GM12891 (cell line): ENCODE results near the gene AGBL3.
A peak's percentile ranks its signal among the peaks of the same experiment; 100 is the strongest.
"Not testable (repeated sequence)": the region's sequence is repeated elsewhere in the genome, so short reads cannot be mapped to it uniquely, and the experiment has no call there.

Experiments
- DNase-seq: peaks from one replicate; pipeline ENCODE4 v3.0.0; 2011; ENCODE audit warnings: low spot score; ENCODE audit not compliant: insufficient read length
- FAIRE-seq: peaks from 2 replicates; lab custom pipeline; 2011; peaks lifted over from hg19 to GRCh38; lab: Jason Lieb, UNC
- PAX5 ChIP-seq: IDR thresholded peaks from 2 replicates; pipeline ENCODE4 v1.6.1; 2011; ENCODE audit warnings: low read length, moderate library complexity, mild to moderate bottlenecking; ENCODE audit not compliant: insufficient read depth, severe bottlenecking
- POLR2A ChIP-seq: IDR thresholded peaks from 2 replicates; pipeline ENCODE4 v1.6.1; 2011; ENCODE audit warnings: low read depth, low read length, control low read depth
- POLR2AphosphoS5 ChIP-seq: IDR thresholded peaks from 2 replicates; pipeline ENCODE4 v1.6.1; 2011; ENCODE audit warnings: low read depth, low read length, control low read depth
- POU2F2 ChIP-seq: IDR thresholded peaks from 2 replicates; pipeline ENCODE4 v1.6.1; 2011; ENCODE audit warnings: low read depth, mild to moderate bottlenecking, control low read depth, low read length, moderate library complexity
- SPI1 ChIP-seq: IDR thresholded peaks from 2 replicates; pipeline ENCODE4 v1.6.1; 2011; ENCODE audit warnings: low read depth, low read length, control low read depth
- TAF1 ChIP-seq: IDR thresholded peaks from 2 replicates; pipeline ENCODE4 v1.6.1; 2011; ENCODE audit warnings: low read depth, low read length, control low read depth

AGBL3 gene

DNA sequence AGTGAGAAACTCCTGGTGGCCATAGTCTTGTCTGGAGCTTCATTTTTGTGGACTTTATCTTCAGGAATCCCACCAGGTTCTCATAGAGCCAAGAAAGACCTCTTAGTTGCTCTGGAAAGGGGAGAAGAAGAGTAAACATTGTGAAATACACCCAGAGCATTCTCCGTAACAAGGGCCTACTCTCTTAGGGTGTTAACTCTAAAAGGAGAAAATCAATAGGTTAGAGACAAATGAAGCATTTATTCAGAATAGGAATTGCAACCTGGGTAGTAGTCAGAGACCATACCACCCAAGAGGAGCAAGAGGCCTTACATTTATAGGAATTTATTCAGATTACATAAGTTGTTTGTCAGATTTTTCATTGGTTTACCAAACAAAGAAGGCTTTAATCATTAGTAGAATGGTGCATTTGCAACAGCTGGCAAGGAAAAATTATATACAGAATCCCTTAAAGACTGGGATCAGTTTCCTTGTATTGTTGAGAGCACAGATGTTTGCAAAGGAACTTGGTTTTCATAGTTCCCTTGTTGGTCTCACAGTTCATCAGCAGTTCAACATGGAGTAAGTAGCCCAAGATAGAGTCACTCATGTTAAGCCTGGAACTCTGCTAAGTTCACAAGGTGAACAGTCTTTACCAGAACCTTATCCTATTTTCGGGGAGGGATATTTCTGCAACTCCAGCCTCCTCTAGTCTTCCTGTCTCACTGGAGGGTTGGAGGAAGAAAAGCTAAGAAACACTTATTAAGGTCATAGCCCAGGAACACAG lies 108.3 kb downstream of the AGBL3 start:
- FAIRE-seq (peak; percentile 47), DNase-seq (no peak)
- no peak for TF ChIP-seq PAX5
- no peak for TF ChIP-seq POU2F2
- no peak for TF ChIP-seq TAF1
- no peak for TF ChIP-seq SPI1
- TF ChIP-seq POLR2A: no peak
- no peak for TF ChIP-seq POLR2AphosphoS5

DNA sequence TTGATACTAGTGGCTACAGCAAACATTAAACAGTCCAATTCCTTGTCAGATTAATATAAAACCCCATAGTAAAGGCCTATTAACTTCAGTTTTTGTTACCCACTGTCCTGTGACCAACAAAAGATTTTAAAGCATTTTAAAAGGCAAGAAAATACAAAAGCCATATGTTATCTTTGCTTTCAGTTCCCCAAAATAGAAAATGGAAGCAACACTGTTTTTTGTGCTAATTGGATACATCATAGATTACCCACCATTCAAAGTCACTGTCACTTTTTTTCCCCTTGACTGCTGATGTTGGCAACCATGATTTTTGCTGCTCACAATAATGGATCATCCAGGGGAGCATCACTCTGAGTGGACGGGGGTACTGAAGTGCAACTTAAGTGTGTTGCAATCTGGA lies 109.1 kb downstream of the AGBL3 start:
- TF ChIP-seq POLR2AphosphoS5 (no peak), POLR2A (no peak), SPI1 (peak; percentile 73)
- DNase-seq (no peak), FAIRE-seq (no peak)

DNA sequence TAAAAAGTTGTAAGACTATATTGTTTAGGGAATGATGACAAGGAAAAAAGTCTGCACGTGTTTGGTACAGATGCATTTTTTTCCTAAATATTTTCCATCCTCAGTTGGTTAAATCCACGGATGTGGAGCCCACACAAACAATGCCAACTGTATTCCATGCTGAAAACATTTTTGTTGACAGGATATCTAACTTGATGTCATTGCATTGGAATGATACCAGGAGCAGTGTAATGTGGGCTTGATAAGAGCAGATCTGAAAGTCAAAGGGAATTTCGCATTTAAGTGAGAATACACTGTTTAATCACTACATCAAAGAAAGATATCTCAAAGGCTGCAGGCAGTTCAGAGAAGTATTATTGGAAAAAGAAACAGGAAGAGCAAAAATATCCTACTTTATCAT lies 112.1 kb downstream of the AGBL3 start:
- TF ChIP-seq POLR2A (no peak), POLR2AphosphoS5 (no peak)
- DNase-seq: no peak
- FAIRE-seq: no peak

DNA sequence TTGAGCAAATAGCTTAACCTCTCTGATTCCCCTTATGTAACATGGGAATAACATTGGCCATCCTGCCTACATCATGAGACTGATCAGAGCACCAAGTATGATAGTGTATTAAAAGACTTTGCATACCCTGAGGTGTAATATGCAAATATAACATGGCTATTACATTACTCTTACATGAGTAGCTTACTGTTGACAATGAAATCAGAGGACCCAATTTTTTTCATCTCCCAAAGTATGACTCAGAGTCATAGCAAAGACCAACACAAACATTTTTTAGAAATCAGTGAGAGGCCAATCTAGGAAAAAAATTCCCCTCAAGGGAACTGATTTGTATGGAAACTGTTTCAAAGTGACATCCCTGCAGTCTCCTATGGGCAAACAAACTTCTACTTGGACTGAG lies 114.5 kb downstream of the AGBL3 start:
- TF ChIP-seq PAX5 (no peak), POU2F2 (no peak), TAF1 (no peak), POLR2AphosphoS5 (no peak), SPI1 (no peak), POLR2A (no peak)
- FAIRE-seq: no peak
- no peak for DNase-seq

DNA sequence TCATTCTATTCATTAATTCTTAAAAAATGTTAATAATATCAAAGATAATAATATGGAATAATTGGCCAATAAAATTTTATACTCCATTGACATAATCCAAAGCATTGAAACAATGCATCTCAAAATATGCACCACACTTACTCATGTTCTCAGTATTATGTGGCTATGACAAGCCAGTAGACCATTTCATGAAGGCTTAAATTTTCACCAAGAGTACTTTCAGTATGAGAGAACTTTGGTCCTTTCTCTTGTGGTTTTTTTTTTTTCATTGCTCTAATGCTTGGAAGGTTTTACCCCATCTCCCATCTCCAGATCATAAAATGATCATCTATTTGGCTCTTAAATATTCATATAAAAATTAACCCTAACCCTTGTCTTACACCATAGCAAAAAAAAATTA lies 116.1 kb downstream of the AGBL3 start:
- FAIRE-seq: no peak

DNA sequence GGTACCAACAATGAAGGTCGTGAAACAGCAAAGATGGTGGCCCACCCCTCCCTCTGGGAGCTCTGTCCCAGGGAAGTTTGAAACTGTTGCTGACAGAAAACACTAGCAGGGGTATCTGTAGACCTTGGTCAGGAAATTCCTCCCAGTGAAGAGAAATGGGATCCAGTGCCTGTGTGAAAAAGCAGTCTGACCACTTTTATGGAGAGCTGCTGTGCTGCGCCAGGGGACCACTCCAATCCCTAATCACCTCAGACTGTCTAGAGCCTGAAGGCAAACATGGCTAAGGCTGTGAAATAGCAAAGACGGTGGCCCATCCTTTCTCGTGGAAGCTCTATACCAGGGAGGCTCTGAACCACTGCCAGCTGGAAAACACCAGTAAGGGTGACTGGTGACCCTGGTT lies 123.3 kb downstream of the AGBL3 start:
- TF ChIP-seq POU2F2 (no peak), POLR2AphosphoS5 (no peak), PAX5 (no peak), SPI1 (no peak), TAF1 (no peak), POLR2A (no peak)
- DNase-seq (no peak), FAIRE-seq (no peak)

More for the DNA sequence above, 116.1 kb downstream of the AGBL3 start:
- TF ChIP-seq TAF1: no peak
- DNase-seq: peak; percentile 9

DNA sequence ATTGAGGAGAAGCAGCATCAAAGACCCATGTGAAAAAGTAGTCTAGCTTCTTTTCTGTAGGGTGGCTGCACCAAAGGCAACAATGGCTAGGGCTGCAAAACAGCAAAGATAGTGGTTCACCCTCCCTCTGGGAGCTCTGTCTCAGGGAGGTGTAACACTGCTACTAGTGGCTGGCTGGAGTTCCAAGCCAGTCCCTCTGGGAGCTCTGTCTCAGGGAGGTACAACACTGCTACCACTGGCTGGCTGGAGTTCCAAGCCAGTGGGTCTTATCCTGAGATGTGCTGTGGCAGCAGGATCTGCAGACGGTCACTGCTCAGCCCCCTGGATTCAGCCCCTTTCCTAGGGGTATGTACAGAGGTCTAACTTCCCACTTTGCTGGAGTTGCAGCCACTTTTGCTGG lies 123.7 kb downstream of the AGBL3 start:
- DNase-seq (no peak), FAIRE-seq (no peak)
- no peak for TF ChIP-seq POLR2AphosphoS5
- no peak for TF ChIP-seq PAX5
- TF ChIP-seq SPI1: no peak
- TF ChIP-seq POLR2A: no peak
- no peak for TF ChIP-seq TAF1
- TF ChIP-seq POU2F2: no peak

DNA sequence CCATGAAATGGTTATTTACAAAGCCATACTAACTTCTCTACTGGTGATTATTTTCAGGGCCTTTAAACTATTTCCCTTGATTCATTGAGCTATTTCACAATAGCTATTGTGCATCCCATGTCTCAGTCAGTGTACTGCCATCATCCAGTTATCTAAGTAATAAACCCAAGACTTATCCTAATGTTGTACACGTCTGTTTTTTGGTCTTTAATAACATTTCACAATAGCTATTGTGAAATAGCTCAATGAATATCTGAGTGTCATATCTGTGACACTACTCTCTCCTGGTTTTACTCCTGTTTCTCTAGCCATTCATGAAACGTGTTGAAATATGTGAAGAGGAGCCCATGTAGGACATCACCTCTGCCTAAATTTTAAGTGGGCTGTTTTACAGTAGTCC lies 125.1 kb downstream of the AGBL3 start:
- FAIRE-seq (no peak), DNase-seq (no peak)
- TF ChIP-seq POLR2A: no peak
- no peak for TF ChIP-seq POLR2AphosphoS5
- TF ChIP-seq SPI1: no peak

DNA sequence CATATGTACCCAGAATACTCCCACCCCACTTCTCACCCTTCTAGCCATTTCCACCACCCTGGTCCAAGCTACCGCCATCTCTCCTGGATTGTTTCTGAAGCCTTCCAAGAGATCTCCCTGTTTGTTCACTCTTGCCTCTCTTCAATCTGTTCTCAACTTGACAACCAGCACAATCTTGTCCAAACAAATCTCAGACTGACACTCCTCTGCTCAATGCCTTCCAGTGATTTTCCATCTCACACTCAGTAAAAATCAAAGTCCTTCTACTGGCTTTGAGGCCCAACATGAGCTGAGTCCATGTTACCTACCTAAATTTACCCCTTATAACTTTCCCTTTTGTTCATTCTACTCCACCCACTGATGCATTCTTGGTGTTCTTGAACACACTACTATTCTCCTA lies 128.3 kb downstream of the AGBL3 start:
- FAIRE-seq (no peak), DNase-seq (no peak)
- no peak for TF ChIP-seq POLR2AphosphoS5
- no peak for TF ChIP-seq TAF1
- TF ChIP-seq POLR2A: no peak
- no peak for TF ChIP-seq POU2F2
- no peak for TF ChIP-seq SPI1
- TF ChIP-seq PAX5: no peak

DNA sequence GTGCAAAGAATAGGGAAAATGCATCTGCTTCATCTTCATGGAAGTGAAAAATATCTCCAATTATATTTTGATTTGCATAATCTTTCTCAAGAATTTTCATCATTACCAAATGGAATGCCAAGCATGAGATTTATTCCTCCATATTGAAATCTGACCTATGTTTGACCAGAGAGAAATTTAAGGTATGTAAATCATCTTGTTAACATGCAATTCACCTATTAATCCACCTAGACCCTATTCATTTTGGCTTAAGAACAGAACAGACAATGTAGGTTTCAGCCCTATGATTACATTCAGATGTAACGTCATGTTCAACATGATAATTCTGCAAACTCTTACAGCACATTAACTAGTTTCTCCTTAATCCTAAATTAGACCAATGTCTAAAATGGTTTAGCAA lies 130.8 kb downstream of the AGBL3 start:
- DNase-seq (no peak), FAIRE-seq (no peak)
- no peak for TF ChIP-seq TAF1
- no peak for TF ChIP-seq POLR2A
- no peak for TF ChIP-seq POLR2AphosphoS5
- TF ChIP-seq SPI1: no peak
- TF ChIP-seq POU2F2: no peak
- TF ChIP-seq PAX5: no peak

DNA sequence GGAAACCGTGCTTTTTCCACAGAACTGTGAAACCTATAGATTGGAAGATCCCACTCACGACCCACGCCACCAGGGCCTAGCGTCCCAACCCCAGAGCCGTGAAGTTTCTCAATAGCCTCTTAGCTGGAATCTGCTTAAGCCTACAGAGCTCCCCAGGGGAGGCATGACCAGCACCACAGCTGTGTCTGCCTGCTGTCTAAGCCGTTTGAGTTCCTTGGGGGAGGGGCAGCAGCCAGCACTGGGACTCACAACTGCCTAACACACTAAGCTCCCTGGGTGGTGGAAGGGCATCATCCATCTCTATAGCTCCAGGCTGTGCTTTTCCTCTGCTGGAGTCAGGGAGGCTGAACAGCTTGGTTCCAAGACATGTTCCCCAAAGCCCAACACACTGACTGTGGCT lies 135.6 kb downstream of the AGBL3 start:
- FAIRE-seq (no peak), DNase-seq (no peak)
- TF ChIP-seq SPI1 (no peak), PAX5 (no peak), TAF1 (no peak), POLR2A (no peak), POLR2AphosphoS5 (no peak), POU2F2 (no peak)

DNA sequence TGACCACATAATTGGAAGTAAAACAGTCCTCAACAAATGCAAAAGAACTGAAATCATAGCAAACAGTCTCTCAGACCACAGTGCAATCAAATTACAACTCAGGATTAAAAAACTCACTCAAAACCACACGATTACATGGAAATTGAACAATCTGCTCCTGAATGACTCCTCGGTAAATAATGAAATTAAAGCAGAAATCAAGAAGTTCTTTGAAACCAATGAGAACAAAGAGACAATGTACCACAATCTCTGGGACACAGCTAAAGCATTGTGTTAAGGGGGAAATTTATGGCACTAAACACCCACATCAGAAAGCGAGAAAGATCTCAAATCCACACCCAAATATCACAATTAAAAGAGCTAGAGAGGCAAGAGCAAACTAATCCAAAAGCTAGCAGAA lies 138.3 kb downstream of the AGBL3 start:
- not testable (repeated sequence) for FAIRE-seq

More for the DNA sequence above, 138.3 kb downstream of the AGBL3 start:
- DNase-seq: not testable (repeated sequence)
